Adrenal gland (tissue), 5 donors: Measurements from ENCODE around the gene SLC2A9.

Experiments
- CTCF ChIP-seq, 6 experiments: fragments of 450-650 bp in 4 of 6; fragments of 200-600 bp in 2 of 6; sonication (generic) in 1 of 6; IDR thresholded peaks; 1 replicate in 5 of 6; 2 replicates in 1 of 6; pipeline versions ENCODE4 v1.5.1 to v1.8.0; 2016 to 2021; ENCODE audit warnings: antibody characterized with exemption in 6 of 6, mild to moderate bottlenecking in 2 of 6, moderate library complexity in 1 of 6
- POLR2A ChIP-seq, 2 donors: fragments of 450-650 bp; IDR thresholded peaks; one replicate each; pipeline ENCODE4 v1.6.1; 2017; ENCODE audit warnings: antibody characterized with exemption in 2 of 2, mild to moderate bottlenecking in 2 of 2, moderate library complexity in 1 of 2
- donor health status: DM: no; HTN: no; CAD: no.

- TF ChIP-seq POLR2A (IDR thresholded peaks at IDR 0.05): no peak
- TF ChIP-seq CTCF (IDR thresholded peaks at IDR 0.05): no peak
These were observed 4.0 kb upstream of the SLC2A9 start for GRCh38 chr4:10025230-10025806.
